Right cardiac atrium (tissue), 5 donors: Measurements from ENCODE around the gene PLEKHG4. TPM values are rescaled to one million over a fixed set of nuclear protein-coding genes. Genes with fewer than 3 reads are reported as not detected.

ENCODE experiments used
- ATAC-seq, 2 donors: fragments of 200-7000 bp; cut with Tn5 transposase; one replicate each; pipeline versions ENCODE4 v1.8.0 to v1.9.1; 2020; ENCODE audit warnings: moderate library complexity in 2 of 2, mild to moderate bottlenecking in 1 of 2
- DNase-seq, 3 donors: peaks; one replicate each; pipeline ENCODE4 v3.0.0-alpha.2; 2020
- H3K27ac ChIP-seq: one replicate; pipeline ENCODE4 v1.5.1; 2013; ENCODE audit warnings: mild to moderate bottlenecking, low read length, control low read depth, moderate library complexity
- H3K27me3 ChIP-seq: one replicate; pipeline ENCODE4 v1.6.1; 2013; ENCODE audit not compliant: control insufficient read depth, insufficient read depth
- H3K4me1 ChIP-seq: one replicate; pipeline ENCODE4 v1.6.1; 2013; ENCODE audit warnings: low read length; ENCODE audit not compliant: control insufficient read depth, insufficient read depth
- H3K4me3 ChIP-seq: one replicate; pipeline ENCODE4 v1.5.1; 2013; ENCODE audit warnings: low read length, control low read depth
- H3K9me3 ChIP-seq: one replicate; pipeline ENCODE4 v1.6.1; 2013; ENCODE audit warnings: low read length; ENCODE audit not compliant: control insufficient read depth
- WGBS: extraction: QIAGEN DNeasy Blood & Tissue Kit; methylation state at CpG from one replicate; pipeline ENCODE4 v1.1.7; 2013; 5-methylcytosine and 5-hydroxymethylcytosine counted together
- intact Hi-C, 4 donors: fragments of 100-400 bp; cut with DNase I; formaldehyde crosslinking; loops; one replicate each; pipeline versions ENCODE4 v1.11.0 to v1.14.0; 2022 to 2023
- polyA plus RNA-seq: library from polyadenylated mRNA; stranded (reverse); fragments of 200-250 nt; gene quantifications from one replicate; pipeline ENCODE4 v1.2.3, GENCODE V29; 2013
- total RNA-seq, 4 donors: library from RNA; stranded (reverse); fragmentation: NEBNext Ultra II Directional; extraction: Animal tissue kit (Norgen Biotek cat#: 25700); gene quantifications; one replicate each; pipeline ENCODE4 v1.2.1, GENCODE V29; 2021
- donor health status: healthy with polysubstance abuse.
- donor health status: DM: no; HTN: yes; CAD: no.
- donor health status: DM: no; HTN: no; CAD: no.
- donor health status: DM: no; HTN: yes; CAD: no; lungs with severe emphysema.
- donor health status: DM: yes; HTN: yes; CAD: no.

PLEKHG4 gene
- total and polyA plus RNA-seq, 5 donors: 2.2 to 2.8 (median 2.4) TPM

DNA sequence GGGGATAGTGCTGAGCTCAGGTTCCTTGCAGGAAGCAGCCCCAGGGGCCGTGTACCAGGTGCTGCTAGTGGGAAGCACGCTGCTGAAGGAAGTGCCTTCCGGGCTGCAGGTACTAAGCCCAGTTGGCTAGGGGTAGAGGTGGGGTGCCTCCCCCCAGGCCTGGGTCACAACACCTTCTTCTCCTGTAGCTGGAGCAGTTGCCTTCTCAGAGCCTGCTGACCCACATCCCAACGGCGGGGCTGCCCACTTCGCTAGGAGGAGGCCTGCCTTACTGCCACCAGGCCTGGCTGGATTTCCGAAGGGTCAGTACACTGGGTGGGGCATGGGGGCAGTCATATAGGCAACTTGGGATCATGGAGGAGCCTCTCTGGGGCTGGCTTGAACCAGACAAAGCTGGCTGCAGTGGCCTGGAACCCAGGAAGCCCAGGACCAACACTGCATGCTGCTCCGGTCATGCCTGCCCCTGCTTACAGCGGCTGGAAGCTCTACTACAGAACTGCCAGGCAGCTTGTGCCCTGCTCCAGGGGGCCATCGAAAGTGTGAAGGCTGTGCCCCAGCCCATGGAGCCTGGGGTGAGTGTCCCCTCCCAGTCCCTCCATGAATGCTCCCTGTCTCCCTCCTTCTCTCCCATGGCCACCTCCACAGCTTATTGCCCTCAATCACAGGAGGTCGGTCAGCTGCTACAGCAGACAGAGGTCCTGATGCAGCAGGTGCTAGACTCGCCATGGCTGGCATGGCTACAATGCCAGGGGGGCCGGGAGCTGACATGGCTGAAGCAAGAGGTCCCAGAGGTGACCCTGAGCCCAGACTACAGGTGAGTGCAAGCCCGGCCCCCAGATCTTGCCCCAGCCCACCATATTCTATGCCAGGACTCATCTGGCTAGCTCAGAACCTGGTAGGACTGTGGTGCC is 2.5 kb downstream of the PLEKHG4 start:
- peaks cover 2% of the 10 kb centered on the region for H3K4me1 ChIP-seq
- DNase-seq (no peak), ATAC-seq (no peak)
- H3K27me3 ChIP-seq: no peaks in the 10 kb centered on the region
- intact Hi-C loops: loop anchor here in 1 of 4 donors (10.0 kb wide), 1 partner anchor 123 kb away; no protein-coding TSS in a partner anchor
- no peaks in the 10 kb centered on the region for H3K9me3 ChIP-seq
- no peak overlapping the region for H3K27ac ChIP-seq
- WGBS: 89% methylated on average over 14 of the region's 14 CpGs
- no peak overlapping the region for H3K4me3 ChIP-seq

- intact Hi-C loops: loop anchor here in 1 of 4 donors (10.0 kb wide), 1 partner anchor 122 kb away; no protein-coding TSS in a partner anchor
- Histone ChIP-seq H3K4me1 (peaks cover under 1% of the 10 kb centered on the region), H3K4me3 (no peak overlapping the region), H3K9me3 (no peaks in the 10 kb centered on the region), H3K27me3 (no peaks in the 10 kb centered on the region), H3K27ac (no peak overlapping the region)
- ATAC-seq (no peak), DNase-seq (no peak)
- WGBS: 98% methylated on average over 10 of the region's 10 CpGs
Observed at GRCh38 chr16:67282447-67282805, 3.1 kb downstream of the PLEKHG4 start.

GRCh38 chr16:67283039-67283825 is 3.9 kb downstream of the PLEKHG4 start:
- no peaks in the 10 kb centered on the region for H3K9me3 ChIP-seq
- intact Hi-C loops: loop anchor here in 1 of 4 donors (10.0 kb wide), 1 partner anchor 122 kb away; no protein-coding TSS in a partner anchor
- no peak for ATAC-seq
- no peak overlapping the region for H3K4me3 ChIP-seq
- WGBS: 90% methylated on average over 7 of the region's 7 CpGs
- no peaks in the 10 kb centered on the region for H3K4me1 ChIP-seq
- H3K27ac ChIP-seq: no peak overlapping the region
- H3K27me3 ChIP-seq: no peaks in the 10 kb centered on the region
- DNase-seq: no peak

DNA sequence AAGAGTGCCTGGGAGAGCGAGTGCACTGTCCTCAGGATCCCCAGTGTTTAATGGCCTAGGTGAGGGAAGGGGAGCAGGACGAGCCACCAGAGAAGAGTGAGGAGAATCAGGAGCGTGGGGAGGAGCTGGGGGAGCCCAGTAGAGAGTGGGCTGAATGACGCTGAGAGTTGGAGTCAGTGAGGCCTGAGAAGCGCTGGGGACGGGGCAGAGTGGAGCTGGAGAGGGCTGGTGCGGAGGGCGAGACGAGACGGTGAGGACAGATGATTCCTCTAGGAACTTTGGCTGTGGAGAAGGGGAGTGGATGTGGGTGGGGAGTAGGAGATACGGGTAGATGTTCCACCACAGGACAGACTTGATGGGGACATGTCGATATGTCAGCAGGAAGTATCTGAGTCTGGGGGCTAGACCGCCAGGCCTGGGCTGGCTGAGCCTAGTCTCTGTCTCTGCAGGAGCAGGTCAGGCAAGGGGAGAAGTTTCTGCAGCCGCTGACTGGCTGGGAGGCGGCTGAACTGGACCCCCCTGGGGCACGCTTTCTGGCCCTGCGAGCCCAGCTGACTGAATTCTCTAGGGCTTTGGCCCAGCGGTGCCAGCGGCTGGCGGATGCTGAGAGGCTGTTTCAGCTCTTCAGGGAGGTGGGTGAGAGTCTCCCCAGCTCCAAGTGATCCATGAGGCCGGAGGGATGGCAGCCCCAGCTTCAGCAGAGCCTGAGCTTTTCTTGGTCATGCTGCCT is 4.7 kb downstream of the PLEKHG4 start:
- no peak for ATAC-seq
- Histone ChIP-seq H3K4me3 (no peak overlapping the region), H3K9me3 (no peaks in the 10 kb centered on the region), H3K27ac (no peak overlapping the region), H3K4me1 (no peaks in the 10 kb centered on the region), H3K27me3 (no peaks in the 10 kb centered on the region)
- intact Hi-C loops: loop anchor here in 1 of 4 donors (10.0 kb wide), 1 partner anchor 121 kb away; no protein-coding TSS in a partner anchor
- 92% methylated on average over 21 of the region's 21 CpGs for WGBS
- DNase-seq: no peak

- WGBS: 76% methylated on average over 34 of the region's 34 CpGs
- Histone ChIP-seq H3K9me3 (no peaks in the 10 kb centered on the region), H3K4me3 (no peak overlapping the region), H3K4me1 (no peaks in the 10 kb centered on the region), H3K27ac (no peak overlapping the region), H3K27me3 (no peaks in the 10 kb centered on the region)
- ATAC-seq: peak; percentile 50 to 53
- intact Hi-C loops: loop anchor here in 1 of 4 donors (10.0 kb wide), 1 partner anchor 120 kb away; no protein-coding TSS in a partner anchor
- peak in 1 of 3 donors; percentile 78 for DNase-seq
Observed at GRCh38 chr16:67284699-67285646, 5.6 kb downstream of the PLEKHG4 start.

DNA sequence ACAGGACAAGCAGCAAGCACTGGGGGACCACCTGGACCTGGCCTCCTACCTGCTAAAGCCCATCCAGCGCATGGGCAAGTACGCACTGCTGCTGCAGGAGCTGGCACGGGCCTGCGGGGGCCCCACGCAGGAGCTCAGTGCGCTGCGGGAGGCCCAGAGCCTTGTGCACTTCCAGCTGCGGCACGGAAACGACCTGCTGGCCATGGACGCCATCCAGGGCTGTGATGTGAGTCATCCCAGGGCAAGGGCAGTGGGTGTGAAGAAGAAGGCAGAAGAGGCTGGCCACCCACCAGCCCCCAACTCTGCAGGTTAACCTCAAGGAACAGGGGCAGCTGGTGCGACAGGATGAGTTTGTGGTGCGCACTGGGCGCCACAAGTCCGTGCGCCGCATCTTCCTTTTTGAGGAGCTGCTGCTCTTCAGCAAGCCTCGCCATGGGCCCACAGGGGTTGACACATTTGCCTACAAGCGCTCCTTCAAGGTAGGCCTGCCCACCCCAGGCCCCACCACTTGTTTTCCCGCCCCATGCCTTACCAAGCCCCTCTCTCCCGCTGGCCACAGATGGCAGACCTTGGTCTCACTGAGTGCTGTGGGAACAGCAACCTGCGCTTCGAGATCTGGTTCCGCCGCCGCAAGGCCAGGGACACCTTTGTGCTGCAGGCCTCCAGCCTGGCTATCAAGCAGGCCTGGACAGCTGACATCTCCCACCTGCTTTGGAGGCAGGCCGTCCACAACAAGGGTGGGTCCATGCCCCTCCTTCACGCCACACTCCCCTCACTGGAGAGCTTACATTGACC is 7.3 kb downstream of the PLEKHG4 start:
- Histone ChIP-seq H3K9me3 (no peaks in the 10 kb centered on the region), H3K4me1 (no peaks in the 10 kb centered on the region), H3K27ac (no peak overlapping the region), H3K4me3 (no peak overlapping the region), H3K27me3 (no peaks in the 10 kb centered on the region)
- DNase-seq: no peak
- ATAC-seq: no peak
- 90% methylated on average over 28 of the region's 28 CpGs for WGBS
- intact Hi-C loops: loop anchor here in 1 of 4 donors (10.0 kb wide), 1 partner anchor 118 kb away; no protein-coding TSS in a partner anchor

DNA sequence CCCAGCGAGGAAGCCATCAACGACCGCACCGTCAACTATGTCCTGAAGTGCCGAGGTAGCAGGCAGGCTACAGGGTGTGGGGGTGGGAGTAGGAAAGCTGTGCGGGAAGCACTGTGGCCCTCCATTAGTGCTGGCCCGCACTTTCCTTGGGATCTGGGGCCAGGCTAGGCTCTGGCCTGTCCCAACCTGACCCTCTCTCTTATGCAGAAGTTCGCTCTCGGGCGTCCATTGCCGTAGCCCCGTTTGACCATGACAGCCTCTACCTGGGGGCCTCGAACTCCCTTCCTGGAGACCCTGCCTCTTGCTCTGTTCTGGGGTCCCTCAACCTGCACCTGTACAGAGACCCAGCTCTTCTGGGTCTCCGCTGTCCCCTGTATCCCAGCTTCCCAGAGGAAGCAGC is 8.6 kb downstream of the PLEKHG4 start:
- H3K27me3 ChIP-seq: no peaks in the 10 kb centered on the region
- no peaks in the 10 kb centered on the region for H3K4me1 ChIP-seq
- intact Hi-C loops: loop anchor here in 1 of 4 donors (10.0 kb wide), 1 partner anchor 117 kb away; no protein-coding TSS in a partner anchor
- DNase-seq (no peak), ATAC-seq (no peak)
- no peak overlapping the region for H3K27ac ChIP-seq
- 94% methylated on average over 14 of the region's 14 CpGs for WGBS
- no peaks in the 10 kb centered on the region for H3K9me3 ChIP-seq
- no peak overlapping the region for H3K4me3 ChIP-seq

DNA sequence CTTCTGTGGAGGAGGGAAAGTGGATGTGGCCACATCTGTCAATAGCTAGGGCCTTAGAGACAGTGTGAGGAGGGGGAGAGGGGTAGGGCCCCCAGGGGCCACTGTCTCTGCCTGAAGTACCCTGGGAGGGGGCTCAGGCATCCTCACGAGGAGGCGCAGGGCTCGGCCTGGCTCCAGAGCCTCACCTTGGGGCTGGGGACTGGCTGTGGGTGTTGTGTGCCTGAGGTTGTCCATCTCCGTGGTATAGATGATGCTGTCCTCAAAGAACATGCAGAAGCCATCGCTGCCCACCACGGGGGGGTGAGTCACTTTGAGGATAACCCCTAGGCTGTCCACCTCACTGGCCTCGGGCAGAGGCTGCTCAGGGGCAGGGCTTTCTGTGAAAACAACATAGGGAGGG is 12.1 kb downstream of the PLEKHG4 start:
- H3K27me3 ChIP-seq: no peaks in the 10 kb centered on the region
- no peaks in the 10 kb centered on the region for H3K9me3 ChIP-seq
- no peak overlapping the region for H3K27ac ChIP-seq
- intact Hi-C loops: no loop called here
- no peak overlapping the region for H3K4me3 ChIP-seq
- no peak for ATAC-seq
- 81% methylated on average over 7 of the region's 7 CpGs for WGBS
- no peaks in the 10 kb centered on the region for H3K4me1 ChIP-seq
- DNase-seq: no peak

DNA sequence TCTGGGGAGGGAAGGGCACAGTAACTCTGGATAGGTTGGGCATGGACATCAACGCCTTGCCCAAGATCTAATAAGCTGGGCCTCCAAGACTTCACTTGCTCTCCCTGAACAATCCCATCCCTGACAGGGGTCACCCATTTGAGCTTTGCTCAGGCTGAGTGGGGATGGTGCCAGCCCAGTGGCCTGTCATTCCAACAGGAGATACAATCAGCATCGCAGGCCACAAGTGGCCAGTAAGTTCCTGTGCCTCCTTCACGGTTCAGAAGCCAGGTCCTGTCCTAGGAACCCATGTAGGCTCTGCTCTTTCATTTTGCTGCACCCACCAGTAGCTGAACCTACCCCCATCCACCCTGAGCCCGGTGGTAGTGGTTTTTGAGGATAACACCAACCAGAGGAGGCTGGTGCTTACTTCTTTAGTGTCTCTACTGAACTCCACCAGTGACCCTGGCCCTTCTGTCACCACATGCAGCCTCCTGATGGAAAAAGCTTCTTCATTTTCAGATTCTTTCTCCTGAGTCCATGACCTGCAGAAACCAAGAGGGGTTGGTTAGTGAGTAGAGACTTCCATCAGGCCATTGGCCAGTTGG is 14.9 kb downstream of the PLEKHG4 start:
- Histone ChIP-seq H3K4me1 (no peaks in the 10 kb centered on the region), H3K9me3 (no peaks in the 10 kb centered on the region), H3K27me3 (no peaks in the 10 kb centered on the region), H3K4me3 (no peak overlapping the region), H3K27ac (no peak overlapping the region)
- DNase-seq (no peak), ATAC-seq (no peak)
- intact Hi-C loops: no loop called here
- WGBS: 87% methylated on average over 4 of the region's 4 CpGs
